HCT116 (cell line): Measurements from ENCODE around the gene TYW1B. TPM values are rescaled to one million over a fixed set of nuclear protein-coding genes. Genes with fewer than 3 reads are reported as not detected.
"Not testable (repeated sequence)": the region's sequence is repeated elsewhere in the genome, so short reads cannot be mapped to it uniquely, and the experiment has no call there.

ENCODE experiments used
- ATAC-seq: fragments of 200-7000 bp; cut with Tn5 transposase; 2 replicates; pipeline ENCODE4 v1.9.1; 2020; ENCODE audit warnings: mild to moderate bottlenecking, moderate library complexity
- BruUV-seq: library from RNA; stranded (reverse); fragments of 400-500 nt; replicated peaks from 2 replicates; lab custom pipeline; 2021; lab: Mats Ljungman, UMichigan
- CTCF ChIA-PET: fragments of 300-600 bp; sonication (Branson Sonifier 250); formaldehyde crosslinking; loops from one replicate; lab custom pipeline; 2021; ENCODE audit warnings: antibody characterized with exemption; lab: Charles Lee
- POLR2A ChIA-PET: fragments of 300-600, 350-600 bp; sonication (Branson Sonifier 250); formaldehyde crosslinking; loops from one replicate; lab custom pipeline; 2021; ENCODE audit warnings: antibody characterized with exemption; lab: Charles Lee
- RAD21 ChIA-PET, 2 experiments: fragments of 300-600 bp; sonication (Branson Sonifier 250); formaldehyde crosslinking; loops; one replicate each; lab custom pipeline; 2023; ENCODE audit warnings: low total read pairs in 2 of 2; ENCODE audit not compliant: uncharacterized antibody in 2 of 2, unreplicated experiment in 2 of 2, low non-redundant PET in 1 of 2; lab: Charles Lee
- DNase-seq: peaks from one replicate; pipeline ENCODE4 v3.0.0-alpha.2; 2010; ENCODE audit warnings: low read depth, low spot score
- H2AFZ ChIP-seq: fragments of 200-600 bp; shearing (Covaris generic), sonication (generic); 2 replicates; pipeline ENCODE4 v1.6.1; 2017; ENCODE audit warnings: low read depth, mixed run types, mixed read lengths, antibody characterized with exemption, low read length; ENCODE audit not compliant: poor library complexity, severe bottlenecking
- H3K27ac ChIP-seq: 2 replicates; pipeline ENCODE4 v1.5.1; 2012; ENCODE audit warnings: low read depth, low read length
- H3K27me3 ChIP-seq: fragments of 200-600 bp; sonication (generic); 2 replicates; pipeline ENCODE4 v1.6.1; 2016; ENCODE audit warnings: mixed run types, low read length, mixed read lengths; ENCODE audit not compliant: insufficient read depth
- H3K36me3 ChIP-seq, 2 experiments: fragments of 200-500 bp in 1 of 2; fragments of 200-600 bp in 1 of 2; sonication (Bioruptor generic) in 1 of 2; sonication (generic) in 1 of 2; 2 replicates each; pipeline versions ENCODE4 v1.5.1 to v1.6.1; 2014 to 2016; ENCODE audit warnings: low read length in 2 of 2, inconsistent platforms in 1 of 2, mixed read lengths in 1 of 2, mixed run types in 1 of 2; ENCODE audit not compliant: insufficient read depth in 2 of 2, control insufficient read depth in 1 of 2
- H3K4me1 ChIP-seq, 2 experiments: fragments of 200-600 bp in 1 of 2; sonication (generic) in 1 of 2; 2 replicates each; pipeline versions ENCODE4 v1.5.1 to v1.6.1; 2012 to 2017; ENCODE audit warnings: low read length in 2 of 2, inconsistent platforms in 1 of 2, mild to moderate bottlenecking in 1 of 2, mixed read lengths in 1 of 2, mixed run types in 1 of 2, moderate library complexity in 1 of 2; ENCODE audit not compliant: insufficient read depth in 2 of 2, control insufficient read depth in 1 of 2
- H3K4me2 ChIP-seq: fragments of 200-600 bp; sonication (generic); 2 replicates; pipeline ENCODE4 v1.6.1; 2017; ENCODE audit warnings: mixed run types, low read length, mixed read lengths
- H3K4me3 ChIP-seq, 2 experiments: fragments of 200-600 bp in 1 of 2; sonication (generic) in 1 of 2; replicated peaks in 1 of 2; 2 replicates each; pipeline ENCODE4 v1.5.1; 2011 to 2016; ENCODE audit warnings: low read length in 2 of 2, control low read depth in 1 of 2, low read depth in 1 of 2, mild to moderate bottlenecking in 1 of 2, mixed read lengths in 1 of 2, mixed run types in 1 of 2
- H3K79me2 ChIP-seq: fragments of 200-600 bp; sonication (generic); 2 replicates; pipeline ENCODE4 v1.6.1; 2017; ENCODE audit warnings: mild to moderate bottlenecking, mixed run types, low read length, moderate library complexity, mixed read lengths; ENCODE audit not compliant: insufficient read depth
- H3K9ac ChIP-seq: fragments of 200-600 bp; sonication (generic); 2 replicates; pipeline ENCODE4 v1.6.1; 2016; ENCODE audit warnings: low read length, mixed read lengths
- H3K9me2 ChIP-seq: fragments of 200-600 bp; sonication (generic), shearing (Covaris generic); 2 replicates; pipeline ENCODE4 v1.6.1; 2017; ENCODE audit warnings: mixed run types, mild to moderate bottlenecking, moderate library complexity; ENCODE audit not compliant: insufficient read depth
- H3K9me3 ChIP-seq, 2 experiments: fragments of 200-500 bp in 1 of 2; fragments of 200-600 bp in 1 of 2; sonication (Bioruptor generic) in 1 of 2; sonication (generic) in 1 of 2; 2 replicates each; pipeline ENCODE4 v1.6.1; 2014 to 2017; ENCODE audit warnings: low read length in 2 of 2, mixed read lengths in 2 of 2, inconsistent platforms in 1 of 2, low read depth in 1 of 2, mild to moderate bottlenecking in 1 of 2, mixed run types in 1 of 2, moderate library complexity in 1 of 2; ENCODE audit not compliant: control insufficient read depth in 1 of 2, insufficient read depth in 1 of 2
- H4K20me1 ChIP-seq: fragments of 200-600 bp; sonication (generic), shearing (Covaris generic); 2 replicates; pipeline ENCODE4 v1.6.1; 2017; ENCODE audit warnings: mixed run types, mild to moderate bottlenecking, moderate library complexity; ENCODE audit not compliant: insufficient read depth
- ATF3 ChIP-seq: IDR thresholded peaks from 2 replicates; pipeline ENCODE4 v1.6.1; 2012
- CEBPB ChIP-seq: IDR thresholded peaks from 2 replicates; pipeline ENCODE4 v1.6.1; 2012; ENCODE audit warnings: low read depth
- EZH2phosphoT487 ChIP-seq: fragments of 200-600 bp; IDR thresholded peaks from 2 replicates; pipeline ENCODE4 v1.6.1; 2018; ENCODE audit warnings: antibody characterized with exemption, borderline replicate concordance
- FOSL1 ChIP-seq: IDR thresholded peaks from 2 replicates; pipeline ENCODE4 v1.6.1; 2012; ENCODE audit warnings: low read depth
- JUND ChIP-seq: IDR thresholded peaks from 2 replicates; pipeline ENCODE4 v1.6.1; 2012
- POLR2AphosphoS5 ChIP-seq: IDR thresholded peaks from 2 replicates; pipeline ENCODE4 v1.6.1; 2011; ENCODE audit warnings: mild to moderate bottlenecking, low read depth, low read length, moderate library complexity
- SIN3A ChIP-seq: IDR thresholded peaks from 2 replicates; pipeline ENCODE4 v1.6.1; 2012; ENCODE audit warnings: low read depth
- SP1 ChIP-seq: IDR thresholded peaks from 2 replicates; pipeline ENCODE4 v1.6.1; 2012; ENCODE audit warnings: low read depth
- TCF7L2 ChIP-seq: IDR thresholded peaks from 2 replicates; pipeline ENCODE4 v1.7.0; 2011; ENCODE audit warnings: borderline replicate concordance, inconsistent platforms; ENCODE audit not compliant: insufficient read depth, insufficient read length; ENCODE audit errors: extremely low read depth
- YY1 ChIP-seq: IDR thresholded peaks from 2 replicates; pipeline ENCODE4 v1.6.1; 2011; ENCODE audit warnings: low read length, low read depth, moderate library complexity, mild to moderate bottlenecking; ENCODE audit not compliant: insufficient replicate concordance; ENCODE audit errors: extremely low read depth
- ZBTB33 ChIP-seq: IDR thresholded peaks from 2 replicates; pipeline ENCODE4 v1.6.1; 2011; ENCODE audit warnings: mild to moderate bottlenecking, low read length, moderate library complexity; ENCODE audit not compliant: insufficient replicate concordance; ENCODE audit errors: extremely low read depth
- ZNF274 ChIP-seq: fragments of 200-500 bp; sonication (Bioruptor generic); IDR thresholded peaks from 2 replicates; pipeline ENCODE4 v1.6.1; 2014; ENCODE audit warnings: mild to moderate bottlenecking, low read depth, low read length, inconsistent platforms
- intact Hi-C: fragments of 100-400 bp; cut with micrococcal nuclease; formaldehyde crosslinking; loops from 2 replicates; pipeline ENCODE4 v1.10.0; 2022
- total RNA-seq: library from RNA; stranded (reverse); gene quantifications from one replicate; pipeline ENCODE4 v1.2.1, GENCODE V29; 2021; ENCODE audit not compliant: unreplicated experiment

TYW1B gene
- total RNA-seq, 1 experiment from 2014 or later = 2.4 TPM

DNA sequence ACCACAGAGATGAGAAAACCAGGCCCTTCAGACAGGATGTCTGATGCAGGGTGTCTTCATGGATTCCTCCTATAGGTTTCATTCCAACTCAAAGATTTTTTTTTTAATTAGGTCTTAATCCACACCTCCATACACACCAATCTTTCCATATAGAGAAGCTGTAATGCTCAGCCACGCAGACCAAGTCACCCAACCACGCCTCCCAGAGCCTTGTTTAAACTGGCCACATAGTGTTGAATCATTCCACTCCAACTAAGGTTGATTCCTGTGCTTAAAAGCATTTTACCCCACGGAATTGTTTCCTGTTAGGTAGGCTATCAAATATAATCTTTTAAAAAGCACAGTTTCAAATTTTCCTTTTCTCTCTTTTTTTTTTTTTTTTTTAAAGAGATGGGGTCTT lies 153.6 kb downstream of the TYW1B start:
- H3K9me2 ChIP-seq = no peaks in the 10 kb centered on the region
- H3K27ac ChIP-seq = no peak overlapping the region
- H3K4me1 ChIP-seq = peaks cover 3 to 6% of the 10 kb centered on the region in 2 experiments; a peak in 3 of 4 replicates
- no peak for TF ChIP-seq YY1
- TF ChIP-seq POLR2AphosphoS5 = no peak
- TF ChIP-seq ZBTB33 = no peak
- TF ChIP-seq SIN3A = no peak
- TF ChIP-seq JUND = no peak
- TF ChIP-seq ATF3 = no peak
- TF ChIP-seq CEBPB = no peak
- no peak for TF ChIP-seq ZNF274
- no peak for TF ChIP-seq EZH2phosphoT487
- no peak for TF ChIP-seq TCF7L2
- TF ChIP-seq FOSL1 = no peak
- no peak for TF ChIP-seq SP1
- H3K9ac ChIP-seq = no peak overlapping the region
- ChIA-PET POLR2A (no interaction called here), CTCF (no interaction called here), RAD21 (no interaction called here)
- BruUV-seq = no TSS peak
- H3K4me2 ChIP-seq = no peak overlapping the region
- no peaks in the 10 kb centered on the region for H4K20me1 ChIP-seq
- intact Hi-C loops = no loop called here
- DNase-seq = no peak
- H3K36me3 ChIP-seq = no peaks in the 10 kb centered on the region
- no peaks in the 10 kb centered on the region for H3K79me2 ChIP-seq
- H3K27me3 ChIP-seq = no peaks in the 10 kb centered on the region
- H3K9me3 ChIP-seq = no peaks in the 10 kb centered on the region
- no peak overlapping the region for H2AFZ ChIP-seq
- H3K4me3 ChIP-seq = no peak overlapping the region
- ATAC-seq = no peak

DNA sequence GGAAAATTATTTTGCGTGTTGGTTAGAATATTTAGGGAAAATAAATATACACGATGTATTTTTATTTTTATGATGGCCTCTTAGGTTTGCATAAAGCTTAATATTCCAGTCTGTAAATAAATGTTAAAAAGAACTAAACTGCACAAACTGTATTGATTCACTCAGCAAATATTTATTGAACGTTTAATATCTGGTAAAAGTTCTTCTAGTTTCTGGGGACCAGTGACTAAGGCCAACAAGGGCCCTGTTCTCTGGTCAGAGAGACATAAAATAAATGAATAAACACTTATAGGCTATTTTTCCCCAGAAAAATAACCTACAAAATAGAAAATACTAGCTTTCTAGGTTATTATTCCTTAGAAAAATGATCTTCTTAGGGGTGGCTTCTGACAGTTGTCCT lies 157.2 kb downstream of the TYW1B start:
- H3K9ac ChIP-seq, H3K4me1 ChIP-seq, H3K9me2 ChIP-seq, ATAC-seq, H3K36me3 ChIP-seq, CTCF ChIA-PET, H4K20me1 ChIP-seq, intact Hi-C loops, BruUV-seq, H3K27ac ChIP-seq, H3K9me3 ChIP-seq, RAD21 ChIA-PET, H3K4me3 ChIP-seq, POLR2A ChIA-PET, H3K4me2 ChIP-seq, H3K79me2 ChIP-seq, DNase-seq, H3K27me3 ChIP-seq, H2AFZ ChIP-seq: not testable (repeated sequence)

- POLR2A ChIA-PET, ATAC-seq, H3K27me3 ChIP-seq: not testable (repeated sequence)
Observed at GRCh38 chr7:72668435-72668834, 159.6 kb downstream of the TYW1B start.

More at GRCh38 chr7:72668435-72668834, 159.6 kb downstream of the TYW1B start:
- H4K20me1 ChIP-seq, H3K4me3 ChIP-seq, CTCF ChIA-PET, H3K4me2 ChIP-seq, BruUV-seq, H2AFZ ChIP-seq, H3K9me3 ChIP-seq, H3K9me2 ChIP-seq, H3K9ac ChIP-seq, H3K27ac ChIP-seq, RAD21 ChIA-PET, H3K4me1 ChIP-seq, DNase-seq, H3K36me3 ChIP-seq, H3K79me2 ChIP-seq, intact Hi-C loops: not testable (repeated sequence)
